GM21390 (cell line): ENCODE data around the gene GPHN.
"Not testable (repeated sequence)": the region's sequence is repeated elsewhere in the genome, so short reads cannot be mapped to it uniquely, and the experiment has no call there.

ENCODE experiments used
- ATAC-seq: cut with Tn5 transposase; IDR thresholded peaks from one replicate; pipeline ENCODE4 v1.9.1; 2021; ENCODE audit not compliant: unreplicated experiment

GPHN gene

DNA sequence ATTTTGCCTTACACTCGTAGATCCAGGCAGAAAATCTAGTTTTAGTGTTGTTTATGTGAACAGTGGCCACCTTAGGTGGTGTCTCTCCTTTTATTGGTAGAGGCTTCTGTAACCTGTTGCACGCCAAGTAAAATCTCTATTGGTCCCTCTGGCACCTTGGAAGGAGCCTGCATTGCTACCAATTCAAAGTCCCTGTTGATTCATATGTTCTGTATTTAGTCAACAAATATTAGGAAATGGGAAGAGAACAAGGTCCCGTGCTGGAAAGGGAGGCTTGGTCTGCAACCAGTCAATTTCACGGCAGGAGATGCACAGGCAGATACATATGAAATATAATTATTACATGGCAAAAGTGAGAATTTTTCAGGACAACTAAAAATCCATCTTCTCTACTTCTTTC is 6.4 kb upstream of the GPHN start:
- ATAC-seq, result no peak

DNA sequence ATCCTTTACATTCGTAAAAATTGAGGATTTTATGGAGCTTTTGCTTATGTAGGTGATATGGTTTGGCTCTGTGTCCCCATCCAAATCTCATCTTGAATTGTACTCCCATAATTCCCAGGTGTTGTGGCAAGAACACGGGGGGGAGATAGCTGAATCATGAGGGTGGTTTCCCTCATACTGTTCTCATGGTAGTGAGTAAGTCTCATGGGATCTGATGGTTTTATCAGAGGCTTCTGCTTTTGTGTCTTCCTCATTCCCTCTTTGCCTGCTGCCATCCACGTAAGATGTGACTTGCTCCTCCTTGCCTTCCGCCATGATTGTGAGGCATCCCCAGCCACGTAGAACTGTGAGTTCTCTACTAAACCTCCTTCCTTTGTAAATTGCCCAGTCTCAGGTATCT is 5.1 kb upstream of the GPHN start:
- ATAC-seq, result not testable (repeated sequence)

DNA sequence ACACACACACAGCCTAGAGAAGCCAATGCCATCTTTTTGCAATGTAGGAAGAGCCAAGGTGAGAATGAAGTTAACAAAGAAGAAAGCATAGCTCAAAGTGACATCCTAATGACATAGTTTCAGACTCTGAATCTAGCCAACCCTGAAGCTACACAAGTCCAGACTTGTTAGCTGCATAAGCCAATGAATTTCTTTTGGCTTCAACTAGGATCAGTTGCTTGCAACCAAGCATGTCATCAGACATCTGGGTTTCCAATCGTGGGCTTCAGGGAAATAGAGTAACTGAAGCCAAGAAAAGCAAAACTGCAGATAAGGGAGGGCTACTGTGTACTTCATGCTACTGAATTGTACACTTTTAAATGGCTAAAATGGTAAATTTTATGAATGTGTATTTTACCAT is 4.4 kb upstream of the GPHN start:
- ATAC-seq, result no peak

DNA sequence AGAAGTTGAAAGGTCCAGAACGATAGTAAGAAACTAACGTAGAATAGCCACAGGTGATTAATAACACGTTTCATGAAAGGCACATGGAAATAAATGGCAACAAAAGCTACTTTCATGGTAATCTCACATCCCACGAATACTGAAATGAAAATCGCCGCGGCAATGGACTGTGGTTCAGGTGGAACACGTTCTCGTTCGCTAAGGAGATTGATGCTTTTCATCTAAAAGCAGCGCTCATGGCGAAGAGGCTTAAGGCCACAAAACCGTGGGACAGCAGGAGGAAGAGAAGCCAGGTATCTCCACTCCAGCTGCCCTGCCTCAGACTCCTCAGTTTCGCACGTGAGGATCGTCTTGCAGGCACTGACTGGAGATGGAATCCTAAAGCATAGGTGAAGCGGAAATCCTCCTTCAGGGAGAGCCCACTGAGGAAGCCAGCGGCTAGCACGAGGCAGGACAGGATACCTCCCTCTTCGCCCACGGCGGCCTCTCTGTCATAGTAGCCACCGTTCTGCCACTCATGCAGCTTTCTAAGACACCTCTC is 696 bp upstream of the GPHN start:
- peak; percentile 18 for ATAC-seq

DNA sequence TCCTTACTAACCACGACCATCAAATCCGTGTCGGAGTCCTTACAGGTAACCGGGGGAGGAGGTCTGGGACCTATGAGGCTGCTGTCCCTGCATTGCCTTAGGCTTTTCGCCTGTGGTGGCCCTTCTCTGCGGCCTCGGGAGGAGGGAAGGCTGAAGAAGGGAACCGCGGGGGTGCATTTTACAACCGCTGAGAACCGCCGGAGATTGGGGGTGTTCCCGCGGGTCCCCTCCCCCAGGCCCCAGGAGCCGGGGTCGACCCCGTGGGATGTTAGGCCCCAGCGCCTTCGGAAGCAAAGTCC is 549 bp downstream of the GPHN start:
- ATAC-seq, result no peak

DNA sequence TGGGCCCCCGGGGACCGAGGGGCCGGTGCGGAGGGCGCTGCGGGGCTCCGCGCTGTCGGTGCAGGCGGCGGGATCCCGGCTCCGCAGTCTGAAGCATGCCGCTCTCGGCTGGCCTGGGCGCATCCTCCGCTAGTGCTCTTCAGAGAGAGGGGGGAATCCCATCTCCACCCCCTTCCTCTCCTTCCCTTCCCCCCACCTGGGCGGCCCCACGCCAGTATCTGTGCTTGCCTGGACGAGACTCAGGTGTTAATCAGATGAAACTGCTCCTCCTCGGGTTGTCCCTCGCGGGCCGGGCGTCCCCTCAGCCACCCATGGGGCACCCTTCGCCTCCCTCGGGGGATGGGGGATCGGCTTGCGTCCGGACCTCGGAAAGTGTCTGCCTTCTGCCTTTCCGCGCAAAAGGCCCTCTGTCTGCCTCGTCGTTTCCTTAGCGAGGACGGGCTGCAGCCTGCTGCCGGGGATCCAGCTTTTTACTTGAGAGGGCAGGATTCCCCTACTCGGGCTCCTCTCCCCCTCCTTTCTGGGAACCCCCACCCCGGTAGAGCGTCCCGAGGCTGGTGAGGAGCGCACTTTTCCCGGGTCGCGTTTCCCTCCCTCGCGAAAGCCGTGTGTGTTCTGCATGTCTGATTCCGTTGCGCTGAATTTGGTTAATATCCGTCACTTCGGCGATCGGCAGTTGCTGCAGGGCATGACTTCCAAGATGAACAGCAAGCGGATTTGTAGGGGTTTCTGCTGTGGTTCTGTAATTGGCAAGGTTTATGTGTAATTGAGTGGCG is 1.1 kb downstream of the GPHN start:
- peak; percentile 25 for ATAC-seq

DNA sequence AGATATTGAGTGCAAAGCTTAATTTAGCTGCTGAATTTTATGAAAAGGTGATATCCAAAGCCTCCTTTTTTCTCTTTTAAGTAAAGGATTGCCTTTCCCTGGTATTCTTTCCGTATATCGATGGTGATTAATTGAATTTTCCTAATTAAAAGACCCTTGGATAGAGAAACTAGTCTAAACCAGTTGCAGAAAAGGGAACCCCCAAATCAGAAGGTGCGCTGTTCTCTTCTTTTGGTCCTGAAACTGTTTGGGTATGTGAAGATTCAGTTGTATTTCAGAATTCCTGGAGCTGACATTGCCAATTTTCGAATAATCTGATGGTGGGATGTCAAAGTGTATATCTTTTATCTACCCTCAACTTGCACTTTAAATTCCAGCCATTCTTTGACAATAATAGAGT is 1.9 kb downstream of the GPHN start:
- no peak for ATAC-seq

DNA sequence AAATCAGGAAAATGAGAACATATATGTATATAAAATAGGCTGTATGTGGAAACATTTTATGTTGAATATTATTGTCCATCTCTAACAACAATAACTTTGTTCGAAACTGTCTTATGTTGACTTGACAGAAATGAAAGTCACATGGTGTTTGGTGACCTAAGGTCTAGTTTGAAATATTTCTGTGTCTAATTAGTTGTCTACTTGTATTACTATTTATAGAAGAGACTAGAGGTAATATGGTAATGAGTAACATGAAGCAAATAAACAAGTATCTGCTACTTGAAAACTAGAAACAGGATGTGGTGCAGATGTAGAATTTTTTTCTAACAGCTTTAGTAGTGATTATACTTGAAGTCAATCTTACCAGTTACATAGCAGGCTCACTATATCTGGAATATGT is 3.9 kb downstream of the GPHN start:
- no peak for ATAC-seq

DNA sequence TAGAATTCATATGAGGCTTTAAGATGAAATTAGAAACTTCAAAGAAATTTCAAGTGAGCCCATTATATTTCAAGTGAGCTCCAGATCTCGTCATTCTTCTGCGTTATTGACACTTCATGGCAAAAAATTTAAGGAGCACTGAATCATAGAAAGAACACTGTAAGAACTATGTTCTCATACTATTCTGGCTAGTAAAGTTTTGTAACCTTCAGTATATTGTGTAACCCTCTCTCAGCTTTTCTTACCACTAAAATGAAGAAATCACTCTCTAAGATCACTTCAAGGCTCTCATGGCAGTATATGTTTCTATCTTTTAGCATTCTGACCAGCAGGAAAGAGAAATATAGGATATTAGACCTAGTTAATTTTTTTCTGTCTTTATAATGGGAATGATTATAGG is 6.3 kb downstream of the GPHN start:
- no peak for ATAC-seq

DNA sequence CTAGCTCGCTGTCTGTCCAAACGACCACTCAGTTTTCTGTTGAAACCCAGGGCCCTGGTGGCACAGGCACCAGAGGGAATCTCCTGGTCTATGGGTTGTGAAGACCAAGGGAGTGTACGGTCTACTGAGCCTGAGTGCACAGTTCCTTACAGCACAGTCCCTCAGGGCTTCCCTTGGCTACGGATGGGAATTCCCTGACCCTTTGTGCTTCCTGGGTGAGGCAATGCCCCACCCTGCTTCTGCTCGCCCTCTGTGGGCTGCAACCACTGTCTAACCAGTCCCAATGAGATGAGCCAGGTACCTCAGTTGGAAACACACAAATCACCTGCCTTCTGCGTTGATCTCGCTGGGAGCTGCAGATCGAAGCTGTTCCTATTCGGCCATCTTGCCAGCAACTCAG is 22.6 kb downstream of the GPHN start:
- no peak for ATAC-seq

DNA sequence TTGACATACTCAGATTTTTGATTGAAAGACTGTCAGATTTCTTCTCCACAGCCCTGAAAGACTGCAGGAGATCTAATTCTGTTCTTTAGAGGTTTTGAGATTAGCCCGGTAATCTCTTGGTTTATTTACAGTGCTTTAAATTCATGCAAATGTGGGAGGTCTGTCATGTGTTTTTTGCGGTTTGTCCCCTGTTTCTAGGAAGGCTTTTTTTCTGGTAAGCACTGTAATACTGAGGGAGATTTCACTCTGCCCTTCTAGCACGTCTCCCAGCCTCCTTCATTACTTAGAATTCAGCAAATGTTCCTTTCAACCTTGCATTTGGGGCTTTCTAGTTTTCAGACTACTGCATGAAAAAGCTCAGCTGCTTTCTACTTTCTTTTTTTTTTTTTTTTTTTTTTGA is 31.1 kb downstream of the GPHN start:
- no peak for ATAC-seq

DNA sequence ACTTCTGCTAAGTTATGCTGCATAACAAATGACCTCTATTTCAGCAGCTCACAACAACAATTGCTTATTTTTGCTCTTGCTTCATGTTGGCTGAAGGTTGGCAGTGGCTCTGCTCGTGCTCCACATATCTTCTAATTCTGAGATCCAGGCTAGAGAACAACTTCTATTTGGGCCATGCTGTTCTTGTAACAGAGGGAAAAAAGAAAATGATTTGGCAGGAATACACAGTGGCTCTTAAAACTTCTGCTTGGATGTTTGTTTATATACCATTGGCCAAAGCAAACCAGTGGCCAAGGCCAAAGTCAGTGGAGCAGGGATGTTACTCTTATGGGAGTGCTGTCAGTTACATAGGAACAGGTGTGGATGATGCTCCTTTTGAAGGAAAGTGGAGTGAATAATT is 32.1 kb downstream of the GPHN start:
- no peak for ATAC-seq

DNA sequence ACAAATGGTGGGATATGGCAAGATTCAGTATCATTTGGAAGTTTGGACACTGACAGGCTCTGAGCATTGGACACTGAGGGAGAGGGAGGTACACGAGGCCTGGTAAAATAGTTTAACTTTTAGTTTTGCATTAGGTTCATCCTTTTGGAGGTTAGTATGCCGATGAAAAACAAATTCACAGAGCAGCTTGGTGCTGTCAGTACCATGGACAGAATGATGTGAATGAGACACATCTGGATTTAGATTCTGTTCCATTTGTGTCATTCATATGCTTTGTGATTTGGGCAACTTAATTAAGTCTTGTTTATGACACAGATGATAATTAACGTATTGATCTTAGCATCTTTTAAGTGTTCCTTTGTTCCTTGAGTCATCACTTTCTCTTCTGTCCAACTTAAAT is 33.7 kb downstream of the GPHN start:
- ATAC-seq, result no peak

DNA sequence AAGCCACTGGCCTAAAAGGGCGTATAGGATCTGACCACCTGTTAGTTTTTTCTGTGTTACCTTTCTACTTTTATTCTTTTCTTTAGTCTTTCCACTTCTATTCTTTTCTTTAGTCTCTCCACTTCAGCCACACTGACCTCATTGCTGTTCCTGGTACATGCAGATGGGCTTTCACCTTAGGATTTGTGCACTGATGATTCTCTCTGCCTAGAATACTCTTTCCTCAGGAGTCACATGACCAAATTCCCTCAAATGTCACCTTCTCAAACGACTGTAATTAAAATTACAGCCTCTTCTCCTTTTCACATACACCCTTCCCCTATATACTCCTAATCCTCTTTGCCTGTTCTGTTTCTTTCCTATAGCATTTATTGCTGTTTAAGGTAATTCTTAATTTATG is 36.0 kb downstream of the GPHN start:
- no peak for ATAC-seq

DNA sequence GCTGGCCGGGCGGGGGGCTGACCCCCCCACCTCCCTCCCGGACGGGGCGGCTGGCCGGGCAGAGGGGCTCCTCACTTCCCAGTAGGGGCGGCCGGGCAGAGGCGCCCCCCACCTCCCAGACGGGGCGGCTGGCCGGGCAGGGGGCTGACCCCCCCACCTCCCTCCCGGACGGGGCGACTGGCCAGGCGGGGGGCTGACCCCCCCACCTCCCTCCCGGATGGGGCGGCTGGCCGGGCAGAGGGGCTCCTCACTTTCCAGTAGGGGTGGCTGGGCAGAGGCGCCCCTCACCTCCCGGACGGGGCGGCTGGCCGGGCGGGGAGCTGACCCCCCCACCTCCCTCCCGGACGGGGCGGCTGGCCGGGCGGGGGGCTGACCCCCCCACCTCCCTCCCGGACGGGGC is 37.2 kb downstream of the GPHN start:
- not testable (repeated sequence) for ATAC-seq

DNA sequence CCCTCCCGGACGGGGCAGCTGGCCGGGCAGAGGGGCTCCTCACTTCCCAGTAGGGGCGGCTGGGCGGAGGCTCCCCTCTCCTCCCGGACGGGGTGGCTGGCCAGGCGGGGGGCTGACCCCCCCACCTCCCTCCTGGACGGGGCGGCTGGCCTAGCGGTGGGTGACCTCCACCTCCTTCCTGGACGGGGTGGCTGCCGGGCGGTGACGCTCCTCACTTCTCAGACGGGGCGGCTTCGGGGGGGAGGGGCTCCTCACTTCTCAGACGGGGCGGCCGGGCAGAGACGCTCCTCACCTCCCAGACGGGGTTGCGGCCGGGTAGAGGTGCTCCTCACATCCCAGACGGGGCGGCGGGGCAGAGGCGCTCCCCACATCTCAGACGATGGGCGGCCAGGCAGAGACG is 37.8 kb downstream of the GPHN start:
- ATAC-seq, result not testable (repeated sequence)

DNA sequence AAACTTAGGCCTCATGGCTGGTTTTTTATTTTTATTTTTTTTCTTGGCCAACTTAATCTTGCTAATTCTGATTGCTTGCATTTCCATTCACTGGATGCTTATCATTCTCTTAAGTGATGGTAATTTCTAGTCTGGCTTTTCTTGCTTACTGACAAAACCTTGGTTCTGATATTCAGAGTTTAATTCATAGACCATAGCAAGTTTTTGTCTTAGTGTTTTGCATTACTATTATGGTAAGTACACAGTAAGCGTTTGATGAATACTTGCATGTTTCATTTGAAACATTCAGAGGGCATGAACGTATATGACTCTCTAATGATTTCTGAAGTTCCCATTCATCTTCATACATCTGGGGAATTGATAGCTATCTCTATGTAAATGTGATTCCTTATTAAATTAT is 55.8 kb downstream of the GPHN start:
- no peak for ATAC-seq

DNA sequence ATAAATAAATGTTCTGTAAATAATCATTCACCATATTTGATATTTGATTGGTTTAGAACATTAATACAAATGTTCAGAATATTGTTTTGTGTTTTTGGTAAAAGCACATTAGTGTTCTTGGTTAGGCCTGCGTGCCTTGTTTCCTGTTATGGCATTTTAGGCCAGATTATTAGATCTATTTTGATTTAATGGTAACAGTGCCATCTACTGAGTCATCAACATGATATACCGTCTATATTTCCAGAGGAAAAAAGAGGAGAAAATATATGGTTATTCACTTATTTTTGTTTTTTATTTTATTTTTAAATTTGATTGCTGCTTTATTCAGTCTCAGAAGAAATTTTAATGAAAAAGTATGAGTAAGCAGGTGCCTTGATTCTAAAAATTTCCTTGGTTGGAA is 60.3 kb downstream of the GPHN start:
- no peak for ATAC-seq

DNA sequence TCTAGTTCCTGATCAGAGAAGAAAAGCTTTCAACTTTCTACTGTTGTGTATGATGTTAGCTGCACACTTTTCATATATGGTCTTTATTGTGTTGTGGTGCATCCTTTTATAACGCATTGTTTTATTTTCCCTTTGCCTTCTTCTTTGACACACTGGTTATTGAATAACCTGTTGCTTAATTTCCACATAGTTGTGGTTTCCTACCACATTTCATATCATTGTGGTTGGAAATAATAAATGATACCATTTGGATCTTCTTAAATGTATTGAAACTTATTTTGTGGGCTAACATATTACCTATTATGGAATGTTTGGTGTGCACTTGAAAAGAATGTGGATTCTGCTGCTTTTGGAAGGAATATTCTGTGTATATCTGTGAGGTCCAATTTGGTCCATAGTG is 64.9 kb downstream of the GPHN start:
- no peak for ATAC-seq

DNA sequence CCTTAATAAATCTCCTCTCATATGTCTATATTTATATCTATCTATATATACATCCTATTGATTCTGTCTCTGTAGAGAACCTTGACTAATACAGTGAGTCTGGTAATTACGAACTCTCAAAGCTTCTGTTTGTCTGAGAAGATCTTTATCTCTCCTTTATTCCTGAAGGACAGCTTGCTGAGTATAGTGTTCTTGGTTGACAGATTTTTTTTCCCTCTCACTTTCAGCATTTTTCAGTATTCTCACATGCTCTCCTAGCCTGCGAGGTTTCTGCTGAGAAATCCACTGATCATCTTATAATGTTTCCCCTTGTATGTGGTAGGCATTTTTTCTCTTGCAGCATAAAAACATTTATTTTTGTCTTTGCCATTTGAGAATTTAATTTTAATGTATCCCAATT is 67.1 kb downstream of the GPHN start:
- ATAC-seq, result no peak

DNA sequence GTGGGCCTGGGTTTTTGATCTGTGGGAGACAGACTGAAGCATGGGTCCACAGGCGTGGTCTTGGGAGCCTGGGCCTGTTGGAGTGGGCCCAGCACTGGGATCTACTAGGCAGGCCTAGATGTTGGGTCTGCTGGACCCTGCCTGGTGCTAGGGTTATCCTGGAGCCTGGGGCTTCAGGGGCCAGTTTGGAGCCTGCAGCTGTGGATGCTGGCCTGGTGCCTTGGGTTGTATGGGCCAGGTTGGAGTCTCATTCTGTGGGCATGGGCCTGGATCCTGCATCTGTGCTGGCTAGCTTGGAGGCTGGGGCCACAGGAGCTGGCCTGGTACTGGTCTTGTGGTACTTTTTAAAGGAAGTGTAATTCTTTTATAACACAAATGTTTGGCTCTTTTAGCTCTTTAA is 68.0 kb downstream of the GPHN start:
- ATAC-seq, result no peak

DNA sequence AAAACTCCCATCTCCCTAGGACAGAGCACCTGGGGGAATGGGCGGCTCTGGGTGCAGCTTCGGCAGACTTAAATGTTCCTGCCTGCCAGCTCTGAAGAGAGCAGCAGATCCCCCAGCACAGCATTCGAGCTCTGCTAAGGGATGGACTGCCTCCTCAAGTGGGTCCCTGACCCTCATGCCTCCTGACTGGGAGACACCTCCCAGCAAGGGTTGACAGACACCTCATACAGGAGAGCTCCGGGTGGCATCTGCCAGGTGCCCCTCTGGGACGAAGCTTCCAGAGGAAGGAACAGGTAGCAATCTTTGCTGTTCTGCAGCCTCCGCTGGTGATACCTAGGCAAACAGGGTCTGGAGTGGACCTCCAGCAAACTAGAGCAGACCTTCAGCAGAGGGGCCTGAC is 79.8 kb downstream of the GPHN start:
- not testable (repeated sequence) for ATAC-seq

DNA sequence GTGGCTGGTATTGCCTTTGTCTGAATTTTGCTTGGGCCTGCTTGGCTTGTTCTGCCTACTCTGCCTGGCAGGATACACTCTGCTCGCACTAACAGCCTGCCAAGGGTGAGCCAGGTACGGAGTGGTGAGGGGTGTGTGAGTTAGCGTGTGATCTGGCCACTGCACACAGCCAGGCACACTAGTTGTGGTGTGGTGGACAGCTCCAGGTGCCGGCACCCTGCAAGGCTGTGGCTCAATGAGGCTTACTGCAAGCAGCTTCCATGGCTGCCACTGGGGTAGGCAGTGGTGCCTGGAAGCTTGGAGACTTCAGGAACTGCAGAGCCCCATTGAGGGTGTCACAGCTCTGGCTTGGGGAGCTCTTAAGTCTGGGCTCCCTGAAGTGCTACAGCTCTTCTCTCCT is 87.4 kb downstream of the GPHN start:
- no peak for ATAC-seq
